K562 (cell line): ENCODE results near the gene PTPRC. TPM values are rescaled to one million over a fixed set of nuclear protein-coding genes. Genes with fewer than 3 reads are reported as not detected.
A peak's percentile ranks its signal among the peaks of the same experiment; 100 is the strongest.

ENCODE experiments used
- BRCA1 ChIP-seq, 2 experiments: fragments of 450-650 bp in 1 of 2; sonication (generic) in 1 of 2; formaldehyde crosslinking in 1 of 2; IDR thresholded peaks; 2 replicates each; pipeline versions ENCODE4 v1.5.0 to v1.6.1; 2017 to 2020; ENCODE audit warnings: mild to moderate bottlenecking in 1 of 2, missing genetic modification reagents in 1 of 2
- CCAR2 ChIP-seq: fragments of 200-400 bp; formaldehyde crosslinking; IDR thresholded peaks from 2 replicates; pipeline ENCODE4 v1.6.1; 2017; ENCODE audit warnings: mild to moderate bottlenecking, low read depth, low read length
- CREB1 ChIP-seq, 2 experiments: sonication (generic) in 1 of 2; formaldehyde crosslinking in 1 of 2; IDR thresholded peaks; 2 replicates each; pipeline versions ENCODE4 v1.6.1 to v1.8.0; 2012 to 2022; ENCODE audit warnings: inconsistent platforms in 1 of 2, mild to moderate bottlenecking in 1 of 2, missing genetic modification reagents in 1 of 2, moderate library complexity in 1 of 2
- ERF ChIP-seq: fragments of 450-650 bp; formaldehyde crosslinking; IDR thresholded peaks from 2 replicates; pipeline ENCODE4 v1.4.0; 2020; ENCODE audit warnings: mild to moderate bottlenecking, mixed read lengths
- ESRRA ChIP-seq: fragments of 450-650 bp; IDR thresholded peaks from 2 replicates; pipeline ENCODE4 v1.6.1; 2014; ENCODE audit warnings: low read depth, mild to moderate bottlenecking, moderate library complexity, borderline replicate concordance
- HSF4 ChIP-seq: fragments of 250-450 bp; sonication (Bioruptor Pico); IDR thresholded peaks from 2 replicates; pipeline ENCODE4 v2.1.2; 2022; ENCODE audit warnings: mild to moderate bottlenecking, moderate library complexity, borderline replicate concordance
- LARP7 ChIP-seq: fragments of 450-650 bp; IDR thresholded peaks from 2 replicates; pipeline ENCODE4 v1.6.1; 2016
- MTF1 ChIP-seq: fragments of 250-450 bp; sonication (Bioruptor Pico); IDR thresholded peaks from 2 replicates; pipeline ENCODE4 v1.9.0; 2021; ENCODE audit warnings: moderate library complexity, mild to moderate bottlenecking, inconsistent platforms, borderline replicate concordance
- OTX1 ChIP-seq: fragments of 450-650 bp; formaldehyde crosslinking; IDR thresholded peaks from 2 replicates; pipeline ENCODE4 v1.4.0; 2022; ENCODE audit warnings: mild to moderate bottlenecking
- RBM15 ChIP-seq: fragments of 200-400 bp; formaldehyde crosslinking; IDR thresholded peaks from 2 replicates; pipeline ENCODE4 v1.6.1; 2018; ENCODE audit warnings: mild to moderate bottlenecking, low read length, moderate library complexity; ENCODE audit not compliant: insufficient read depth
- SETDB1 ChIP-seq: IDR thresholded peaks from one replicate; pipeline ENCODE4 v1.6.1; 2012; ENCODE audit warnings: low read length, control low read depth, inconsistent platforms
- SIX5 ChIP-seq, 2 experiments: IDR thresholded peaks; 2 replicates each; pipeline ENCODE4 v1.6.1; 2011; ENCODE audit warnings: low read length in 2 of 2, borderline replicate concordance in 1 of 2, low read depth in 1 of 2, mild to moderate bottlenecking in 1 of 2, moderate library complexity in 1 of 2; ENCODE audit not compliant: insufficient read depth in 1 of 2
- TRIM28 ChIP-seq: fragments of 450-650 bp; IDR thresholded peaks from 2 replicates; pipeline ENCODE4 v1.6.1; 2017
- ZNF436 ChIP-seq: fragments of 250-450, 450-650 bp; sonication (Bioruptor Pico); formaldehyde crosslinking; IDR thresholded peaks from 2 replicates; pipeline ENCODE4 v1.7.0; 2020; ENCODE audit warnings: mild to moderate bottlenecking
- ZNF445 ChIP-seq: fragments of 250-450 bp; sonication (Bioruptor Pico); IDR thresholded peaks from 2 replicates; pipeline ENCODE4 v1.4.0; 2020; ENCODE audit warnings: low read depth, mild to moderate bottlenecking, moderate library complexity
- ZNF57 ChIP-seq: fragments of 450-650 bp; formaldehyde crosslinking; IDR thresholded peaks from 2 replicates; pipeline ENCODE4 v1.4.0; 2020; ENCODE audit warnings: mild to moderate bottlenecking, moderate library complexity
- ZNF785 ChIP-seq: fragments of 250-450 bp; sonication (Bioruptor Pico); IDR thresholded peaks from 2 replicates; pipeline ENCODE4 v1.4.0; 2020; ENCODE audit warnings: mild to moderate bottlenecking
- ZNF79 ChIP-seq: fragments of 250-450 bp; sonication (Bioruptor Pico); IDR thresholded peaks from 2 replicates; pipeline ENCODE4 v1.4.0; 2020; ENCODE audit warnings: low read depth, mild to moderate bottlenecking, moderate library complexity
- polyA plus RNA-seq, 8 experiments: library from polyadenylated mRNA; depleted of rRNA in 4 of 8; stranded (reverse) in 5 of 8; unstranded in 3 of 8; fragments of >200 nt; fragmentation: Nextera tagmentation in 2 of 8; fragmentation: Illumina TruSeq in 1 of 8; extraction: Ambion mirVana in 2 of 8; extraction: Trizol in 1 of 8; gene quantifications; 2 replicates each; pipeline versions ENCODE4 v1.2.1 to v1.2.3, GENCODE V29; 2011 to 2014; ENCODE audit warnings: inconsistent platforms in 1 of 8, missing spikeins in 1 of 8
- total RNA-seq, 7 experiments: library from RNA; depleted of rRNA in 6 of 7; stranded (reverse); fragments of >200 nt in 6 of 7; fragmentation: Illumina TruSeq in 2 of 7; extraction: Trizol in 2 of 7; gene quantifications; 2 replicates each; pipeline versions ENCODE4 v1.2.1 to v1.2.3, GENCODE V29; 2011 to 2021; ENCODE audit warnings: low replicate concordance in 1 of 7
- TF ChIP-seq, protein P1 (sequence below): fragments of 200-800 bp; sonication (Bioruptor generic); IDR thresholded peaks from 2 replicates; pipeline ENCODE4 v1.6.1; 2017; ENCODE audit warnings: missing genetic modification characterization, missing compliant biosample characterization
- TF ChIP-seq, protein P2 (sequence below): sonication (generic); formaldehyde crosslinking; IDR thresholded peaks from 2 replicates; pipeline ENCODE4 v1.8.0; 2022; ENCODE audit warnings: mild to moderate bottlenecking, missing genetic modification reagents

The PTPRC gene
- total and polyA plus RNA-seq, 9 of the 15 experiments (the other 6 are each of a cell fraction or from before 2014, with no cell fraction given), result 7.1 to 107 (median 62.9) TPM

DNA sequence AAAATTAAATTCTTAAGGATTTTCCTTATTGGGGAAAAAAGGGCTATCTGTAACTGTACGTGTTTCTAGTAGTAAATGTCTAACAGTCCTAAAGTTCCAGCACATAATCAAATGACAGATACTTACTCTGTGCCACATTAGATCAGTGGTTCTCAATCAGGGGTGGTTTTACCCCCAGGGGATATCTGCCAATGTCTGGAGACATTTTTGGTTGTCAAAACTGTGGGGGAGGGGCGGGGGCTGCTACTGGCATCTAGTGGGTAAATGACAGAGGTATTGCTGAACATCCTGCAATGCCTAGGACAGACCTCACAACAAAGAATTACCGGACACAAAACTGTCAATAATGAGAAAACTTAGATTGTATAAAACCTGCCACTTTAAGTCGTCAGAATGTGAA lies 33.4 kb upstream of the PTPRC start (continued):
- no peak for TF ChIP-seq SIX5 (IDR thresholded peaks at IDR 0.05; ENCODE audit: borderline replicate concordance in 1 of 2, insufficient read depth in 1 of 2, low read depth in 1 of 2, low read length in 2 of 2)
- TF ChIP-seq OTX1 (CRISPR knock-in tag), result no peak
- no peak for TF ChIP-seq ESRRA
- TF ChIP-seq ZNF445, result no peak
- TF ChIP-seq CCAR2, result no peak
- TF ChIP-seq BRCA1 (IDR thresholded peaks at IDR 0.05), result no peak
- no peak for TF ChIP-seq BRCA1 (CRISPR knock-in tag; IDR thresholded peaks at IDR 0.05)
- no peak; the same call in 1 of the 2 replicates for TF ChIP-seq ERF (CRISPR knock-in tag)
- TF ChIP-seq, protein P1, sequence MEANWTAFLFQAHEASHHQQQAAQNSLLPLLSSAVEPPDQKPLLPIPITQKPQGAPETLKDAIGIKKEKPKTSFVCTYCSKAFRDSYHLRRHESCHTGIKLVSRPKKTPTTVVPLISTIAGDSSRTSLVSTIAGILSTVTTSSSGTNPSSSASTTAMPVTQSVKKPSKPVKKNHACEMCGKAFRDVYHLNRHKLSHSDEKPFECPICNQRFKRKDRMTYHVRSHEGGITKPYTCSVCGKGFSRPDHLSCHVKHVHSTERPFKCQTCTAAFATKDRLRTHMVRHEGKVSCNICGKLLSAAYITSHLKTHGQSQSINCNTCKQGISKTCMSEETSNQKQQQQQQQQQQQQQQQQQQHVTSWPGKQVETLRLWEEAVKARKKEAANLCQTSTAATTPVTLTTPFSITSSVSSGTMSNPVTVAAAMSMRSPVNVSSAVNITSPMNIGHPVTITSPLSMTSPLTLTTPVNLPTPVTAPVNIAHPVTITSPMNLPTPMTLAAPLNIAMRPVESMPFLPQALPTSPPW (CRISPR knock-in tag), result no peak; the same call in 1 of the 2 replicates
- no peak for TF ChIP-seq HSF4 (CRISPR knock-in tag)
- TF ChIP-seq LARP7, result no peak
- TF ChIP-seq ZNF785, result no peak
- no peak for TF ChIP-seq ZNF57 (CRISPR knock-in tag)
- TF ChIP-seq CREB1 (IDR thresholded peaks at IDR 0.05), result no peak
- TF ChIP-seq CREB1 (CRISPR knock-in tag; IDR thresholded peaks at IDR 0.05), result no peak
- no peak for TF ChIP-seq ZNF79 (CRISPR knock-in tag)
- no peak for TF ChIP-seq MTF1 (CRISPR knock-in tag)
- no peak for TF ChIP-seq TRIM28
- TF ChIP-seq SETDB1, result no peak
- TF ChIP-seq, protein P2, sequence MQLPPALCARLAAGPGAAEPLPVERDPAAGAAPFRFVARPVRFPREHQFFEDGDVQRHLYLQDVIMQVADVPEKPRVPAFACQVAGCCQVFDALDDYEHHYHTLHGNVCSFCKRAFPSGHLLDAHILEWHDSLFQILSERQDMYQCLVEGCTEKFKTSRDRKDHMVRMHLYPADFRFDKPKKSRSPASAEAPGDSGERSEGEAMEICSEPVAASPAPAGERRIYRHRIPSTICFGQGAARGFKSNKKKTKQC (CRISPR knock-in tag), result no peak
- no peak for TF ChIP-seq RBM15
- 0 out of 2 replicates have a peak, but pooled peaks have one; percentile 13 for TF ChIP-seq ZNF436 (CRISPR knock-in tag)
